Smooth muscle cell (in vitro differentiated cells): ENCODE results near the gene WNT10A. TPM values are rescaled to one million over a fixed set of nuclear protein-coding genes. Genes with fewer than 3 reads are reported as not detected.

Source experiments
- DNase-seq: peaks from one replicate; lab custom pipeline; 2025; ENCODE audit not compliant: unreplicated experiment; lab: John Stamatoyannopoulos, UW
- H2AFZ ChIP-seq: fragments of 200-600 bp; sonication (generic); 2 replicates; pipeline ENCODE4 v1.6.0; 2016; ENCODE audit warnings: antibody characterized with exemption, low read depth, mild to moderate bottlenecking
- H3F3A ChIP-seq: fragments of 200-600 bp; sonication (generic); 2 replicates; pipeline ENCODE4 v1.6.0; 2017; ENCODE audit warnings: antibody characterized with exemption, low read depth
- H3K27ac ChIP-seq: fragments of 200-600 bp; sonication (generic); 2 replicates; pipeline ENCODE4 v1.5.1; 2016; ENCODE audit warnings: low read depth, mild to moderate bottlenecking
- H3K27me3 ChIP-seq: fragments of 200-600 bp; sonication (generic); 2 replicates; pipeline ENCODE4 v1.6.1; 2016; ENCODE audit warnings: low read depth, mild to moderate bottlenecking
- H3K36me3 ChIP-seq: fragments of 200-600 bp; sonication (generic); 2 replicates; pipeline ENCODE4 v1.5.1; 2016; ENCODE audit warnings: low read depth
- H3K4me1 ChIP-seq: fragments of 200-600 bp; sonication (generic); 2 replicates; pipeline ENCODE4 v1.5.1; 2016; ENCODE audit warnings: low read depth
- H3K4me2 ChIP-seq: fragments of 200-600 bp; sonication (generic); 2 replicates; pipeline ENCODE4 v1.6.0; 2016; ENCODE audit warnings: mild to moderate bottlenecking
- H3K4me3 ChIP-seq: fragments of 200-600 bp; sonication (generic); 2 replicates; pipeline ENCODE4 v1.5.1; 2016; ENCODE audit warnings: mild to moderate bottlenecking
- H3K79me2 ChIP-seq: fragments of 200-600 bp; sonication (generic); 2 replicates; pipeline ENCODE4 v1.6.0; 2016; ENCODE audit warnings: low read depth, mild to moderate bottlenecking
- H3K9ac ChIP-seq: fragments of 200-600 bp; sonication (generic); 2 replicates; pipeline ENCODE4 v1.6.0; 2016; ENCODE audit warnings: low read depth
- H3K9me3 ChIP-seq: fragments of 200-600 bp; sonication (generic); replicated peaks from 2 replicates; pipeline ENCODE4 v1.5.1; 2016; ENCODE audit warnings: low read depth
- H4K20me1 ChIP-seq: fragments of 200-600 bp; sonication (generic); 2 replicates; pipeline ENCODE4 v1.6.0; 2016; ENCODE audit warnings: low read depth
- CTCF ChIP-seq: fragments of 200-600 bp; sonication (generic); IDR thresholded peaks from 2 replicates; pipeline ENCODE4 v1.5.1; 2017; ENCODE audit warnings: borderline replicate concordance, mild to moderate bottlenecking, antibody characterized with exemption; ENCODE audit not compliant: insufficient read depth, poor library complexity, severe bottlenecking
- WGBS: methylation state at CpG from one replicate; pipeline ENCODE4 v1.1.7; 2016; ENCODE audit warnings: low lambda C conversion rate; 5-methylcytosine and 5-hydroxymethylcytosine counted together
- polyA plus RNA-seq: library from polyadenylated mRNA; unstranded; fragments of >200 nt; fragmentation: Nextera tagmentation; extraction: Ambion mirVana; gene quantifications from 2 replicates; pipeline ENCODE4 v1.2.1, GENCODE V29; 2016
- total RNA-seq: library from RNA; depleted of rRNA; stranded (reverse); fragments of >200 nt; gene quantifications from 2 replicates; pipeline ENCODE4 v1.2.3, GENCODE V29; 2014

WNT10A gene
- total and polyA plus RNA-seq, 2 experiments from 2014 or later = 2.3 to 3.6 TPM

- H3K4me1 ChIP-seq = peaks cover 26% of the 10 kb centered on the region
- H3K27me3 ChIP-seq = peaks cover 50% of the 10 kb centered on the region
- H3K9me3 ChIP-seq = no peaks in the 10 kb centered on the region
- no peak overlapping the region for H3K9ac ChIP-seq
- H3K4me2 ChIP-seq = peak overlapping the region; percentile 40
- no peaks in the 10 kb centered on the region for H3K36me3 ChIP-seq
- no peaks in the 10 kb centered on the region for H4K20me1 ChIP-seq
- H2AFZ ChIP-seq = no peak overlapping the region
- no peak overlapping the region for H3K4me3 ChIP-seq
- TF ChIP-seq CTCF = no peak
- H3F3A ChIP-seq = no peaks in the 10 kb centered on the region
- no peak overlapping the region for H3K27ac ChIP-seq
- no peak for DNase-seq
- no peaks in the 10 kb centered on the region for H3K79me2 ChIP-seq
- 28% methylated on average over 16 of the region's 16 CpGs for WGBS
Measured at GRCh38 chr2:218878926-218879761, 1.5 kb upstream of the WNT10A start.

- Histone ChIP-seq H4K20me1 (no peaks in the 10 kb centered on the region), H3K4me3 (peak overlapping the region; percentile 37), H3K36me3 (no peaks in the 10 kb centered on the region), H3K4me2 (peak overlapping the region; percentile 87), H3K4me1 (peaks cover 26% of the 10 kb centered on the region), H3K9ac (no peak overlapping the region), H3K27me3 (peaks cover 45% of the 10 kb centered on the region), H3F3A (no peaks in the 10 kb centered on the region), H3K79me2 (no peaks in the 10 kb centered on the region), H3K27ac (no peak overlapping the region), H2AFZ (no peak overlapping the region), H3K9me3 (no peaks in the 10 kb centered on the region)
- 23% methylated on average over 11 of the region's 11 CpGs for WGBS
- TF ChIP-seq CTCF = no peak
- DNase-seq = no peak
Measured at GRCh38 chr2:218879776-218880101, 913 bp upstream of the WNT10A start.

- WGBS = 15% methylated on average over 17 of the region's 24 CpGs
- Histone ChIP-seq H3F3A (no peaks in the 10 kb centered on the region), H3K9me3 (no peaks in the 10 kb centered on the region), H3K79me2 (no peaks in the 10 kb centered on the region), H3K4me3 (peak overlapping the region; percentile 37), H2AFZ (no peak overlapping the region), H3K27ac (no peak overlapping the region), H3K27me3 (peaks cover 38% of the 10 kb centered on the region), H3K36me3 (no peaks in the 10 kb centered on the region), H3K4me2 (peak overlapping the region; percentile 87), H3K9ac (no peak overlapping the region), H4K20me1 (no peaks in the 10 kb centered on the region), H3K4me1 (peaks cover 26% of the 10 kb centered on the region)
- DNase-seq = no peak
- TF ChIP-seq CTCF = no peak
Measured at GRCh38 chr2:218880859-218881594, 375 bp downstream of the WNT10A start.
